K562 (cell line): Measurements from ENCODE around the gene CBX1. TPM values are rescaled to one million over a fixed set of nuclear protein-coding genes. Genes with fewer than 3 reads are reported as not detected.
A peak's percentile ranks its signal among the peaks of the same experiment; 100 is the strongest.
"Not testable (repeated sequence)": the region's sequence is repeated elsewhere in the genome, so short reads cannot be mapped to it uniquely, and the experiment has no call there.

Source experiments
- ATAC-seq: fragments of 200-7000 bp; cut with Tn5 transposase; 3 replicates; pipeline ENCODE4 v1.9.1; 2020; ENCODE audit warnings: moderate library complexity
- BruUV-seq: library from RNA; stranded (reverse); fragments of 400-500 nt; replicated peaks from 2 replicates; lab custom pipeline; 2021; lab: Mats Ljungman, UMichigan
- CTCF ChIA-PET: fragments of 300-600 bp; formaldehyde crosslinking; extraction: SDS; loops from one replicate; lab custom pipeline; 2021; ENCODE audit warnings: low intra/inter-chr PET ratio; lab: Yijun Ruan, JAX
- POLR2A ChIA-PET: fragments of 300-600, 350-650 bp; sonication (Branson Sonifier 250); formaldehyde crosslinking; extraction: SDS; loops from one replicate; lab custom pipeline; 2021; ENCODE audit warnings: antibody characterized with exemption, inconsistent platforms; lab: Yijun Ruan, JAX
- DNase-seq, 4 experiments: peaks; one replicate each; pipeline versions ENCODE4 v3.0.0 to v3.0.0-alpha.2; 2011 to 2018; ENCODE audit warnings: low spot score in 3 of 4, mixed read lengths in 3 of 4; ENCODE audit errors: extremely low read depth in 1 of 4
- FAIRE-seq: peaks from 2 replicates; lab custom pipeline; 2011; peaks lifted over from hg19 to GRCh38; lab: Jason Lieb, UNC
- H2AFZ ChIP-seq: 2 replicates; pipeline ENCODE4 v1.6.0; 2011; ENCODE audit warnings: low read depth, low read length, control low read depth, inconsistent platforms
- H3K27ac ChIP-seq: fragments of 200-600 bp; 3 replicates; pipeline ENCODE4 v1.8.0; 2011; ENCODE audit warnings: low read depth, mild to moderate bottlenecking, control low read depth, inconsistent platforms, low read length, moderate library complexity, mixed read lengths; ENCODE audit errors: extremely low read depth
- H3K27me3 ChIP-seq, 2 experiments: fragments of 300-600 bp in 1 of 2; 2 replicates in 1 of 2; 3 replicates in 1 of 2; pipeline versions ENCODE4 v1.6.0 to v1.8.0; 2011; ENCODE audit warnings: inconsistent platforms in 2 of 2, low read length in 2 of 2, mild to moderate bottlenecking in 1 of 2, mixed read lengths in 1 of 2, moderate library complexity in 1 of 2; ENCODE audit not compliant: control insufficient read depth in 2 of 2, insufficient read depth in 2 of 2
- H3K36me3 ChIP-seq: fragments of 300-600 bp; 3 replicates; pipeline ENCODE4 v1.8.0; 2011; ENCODE audit warnings: mild to moderate bottlenecking, low read length, inconsistent platforms; ENCODE audit not compliant: control insufficient read depth, insufficient read depth
- H3K4me1 ChIP-seq, 2 experiments: fragments of 200-600 bp in 1 of 2; replicated peaks in 1 of 2; 2 replicates in 1 of 2; 3 replicates in 1 of 2; pipeline versions ENCODE4 v1.5.1 to v1.8.0; 2011; ENCODE audit warnings: inconsistent platforms in 2 of 2, low read length in 2 of 2, mild to moderate bottlenecking in 1 of 2, mixed read lengths in 1 of 2, moderate library complexity in 1 of 2; ENCODE audit not compliant: control insufficient read depth in 2 of 2, insufficient read depth in 2 of 2
- H3K4me2 ChIP-seq: 2 replicates; pipeline ENCODE4 v1.6.1; 2011; ENCODE audit warnings: low read length, control low read depth, inconsistent platforms, mixed read lengths; ENCODE audit not compliant: insufficient read depth
- H3K4me3 ChIP-seq: fragments of 200-600 bp; sonication (generic), shearing (Covaris generic); 2 replicates; pipeline ENCODE4 v1.5.1; 2016; ENCODE audit warnings: control low read depth, inconsistent platforms
- H3K79me2 ChIP-seq: fragments of 200-600 bp; 3 replicates; pipeline ENCODE4 v1.8.0; 2011; ENCODE audit warnings: low read length, inconsistent platforms; ENCODE audit not compliant: control insufficient read depth, insufficient read depth
- H3K9ac ChIP-seq, 2 experiments: 2 replicates each; pipeline versions ENCODE4 v1.6.0 to v1.6.1; 2011; ENCODE audit warnings: low read depth in 2 of 2, low read length in 2 of 2, control low read depth in 1 of 2, inconsistent platforms in 1 of 2, mild to moderate bottlenecking in 1 of 2, mixed read lengths in 1 of 2; ENCODE audit not compliant: insufficient read depth in 1 of 2
- H3K9me1 ChIP-seq: one replicate; pipeline ENCODE4 v1.6.0; 2011; ENCODE audit warnings: inconsistent platforms, mild to moderate bottlenecking, low read length, moderate library complexity; ENCODE audit not compliant: control insufficient read depth, insufficient read depth
- H3K9me3 ChIP-seq: replicated peaks from 2 replicates; pipeline ENCODE4 v1.5.1; 2011; ENCODE audit warnings: low read depth, low read length, inconsistent platforms; ENCODE audit not compliant: control insufficient read depth, insufficient read depth
- H4K20me1 ChIP-seq: replicated peaks from 2 replicates; pipeline ENCODE4 v1.6.1; 2011; ENCODE audit warnings: low read length, inconsistent platforms, mixed read lengths; ENCODE audit not compliant: control insufficient read depth, insufficient read depth
- USF1 ChIP-seq: sonication (generic); formaldehyde crosslinking; IDR thresholded peaks from 2 replicates; pipeline ENCODE4 v1.9.0; 2022; ENCODE audit warnings: mild to moderate bottlenecking, missing genetic modification reagents
- WGBS: fragments of 100-300 bp; shearing (Covaris generic); methylation state at CpG from one replicate; pipeline ENCODE4 v1.1.6; 2016; ENCODE audit warnings: low coverage, mixed read lengths; ENCODE audit not compliant: insufficient coverage; ENCODE audit errors: missing lambda C conversion rate; 5-methylcytosine and 5-hydroxymethylcytosine counted together
- in situ Hi-C: fragments of 300-500 bp; cut with MboI; formaldehyde crosslinking; loops from 4 replicates; pipeline ENCODE4 v1.15.0; 2018; ENCODE audit warnings: inconsistent platforms, mixed read lengths
- intact Hi-C: fragments of 100-400 bp; cut with micrococcal nuclease; formaldehyde crosslinking; loops from 2 replicates; pipeline ENCODE4 v1.14.2; 2022
- polyA plus RNA-seq, 8 experiments: library from polyadenylated mRNA; depleted of rRNA in 4 of 8; stranded (reverse) in 5 of 8; unstranded in 3 of 8; fragments of >200 nt; fragmentation: Nextera tagmentation in 2 of 8; fragmentation: Illumina TruSeq in 1 of 8; extraction: Ambion mirVana in 2 of 8; extraction: Trizol in 1 of 8; gene quantifications; 2 replicates each; pipeline versions ENCODE4 v1.2.1 to v1.2.3, GENCODE V29; 2011 to 2014; ENCODE audit warnings: inconsistent platforms in 1 of 8, missing spikeins in 1 of 8
- total RNA-seq, 7 experiments: library from RNA; depleted of rRNA in 6 of 7; stranded (reverse); fragments of >200 nt in 6 of 7; fragmentation: Illumina TruSeq in 2 of 7; extraction: Trizol in 2 of 7; gene quantifications; 2 replicates each; pipeline versions ENCODE4 v1.2.1 to v1.2.3, GENCODE V29; 2011 to 2021; ENCODE audit warnings: low replicate concordance in 1 of 7
- TF ChIP-seq, protein P1 (sequence below), 2 experiments: fragments of 450-650 bp; formaldehyde crosslinking in 1 of 2; IDR thresholded peaks; 2 replicates each; pipeline versions ENCODE4 v1.4.0 to v1.6.1; 2014 to 2020; ENCODE audit warnings: mild to moderate bottlenecking in 2 of 2, borderline replicate concordance in 1 of 2, low read depth in 1 of 2

CBX1 gene
- total and polyA plus RNA-seq, 9 of the 15 experiments (the other 6 are each of a cell fraction or from before 2014, with no cell fraction given), result 10.6 to 95.7 (median 52.7) TPM

DNA sequence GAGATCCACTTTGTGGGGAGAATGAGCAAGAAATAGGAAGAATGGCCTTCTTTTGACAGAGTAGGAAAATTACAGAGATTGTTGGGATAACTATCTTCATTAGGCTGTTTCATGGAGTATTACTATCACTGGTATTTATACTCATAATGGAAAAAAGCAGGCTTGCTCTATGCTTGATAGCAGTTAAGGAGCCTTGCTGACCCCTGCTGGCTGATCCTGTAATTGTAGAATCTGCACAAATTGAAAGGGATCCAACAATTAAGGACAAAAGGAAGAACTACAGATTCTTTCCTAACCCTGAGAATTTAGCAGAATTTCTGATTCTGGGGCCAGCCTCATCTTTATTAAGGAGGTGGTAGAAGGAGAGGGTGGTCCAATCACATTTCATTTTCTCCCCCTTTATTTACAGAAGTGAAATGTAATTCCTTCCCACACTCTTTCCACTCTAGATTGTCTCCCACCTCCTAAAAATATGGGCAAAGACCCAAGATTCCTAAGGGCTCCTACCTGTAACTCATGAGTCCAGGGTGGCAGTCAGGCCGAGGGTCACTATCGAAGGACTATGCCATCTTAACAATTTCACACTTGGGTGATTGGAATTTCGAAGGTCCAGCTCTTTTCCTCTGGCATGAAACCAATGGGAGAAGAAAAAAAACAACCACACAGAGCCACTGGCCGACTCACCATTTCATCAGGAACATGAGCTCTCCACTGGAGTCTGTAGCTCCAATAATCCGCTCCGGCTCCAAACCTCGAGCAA, 26.8 kb downstream of the CBX1 start (continued):
- TF ChIP-seq, protein P1, sequence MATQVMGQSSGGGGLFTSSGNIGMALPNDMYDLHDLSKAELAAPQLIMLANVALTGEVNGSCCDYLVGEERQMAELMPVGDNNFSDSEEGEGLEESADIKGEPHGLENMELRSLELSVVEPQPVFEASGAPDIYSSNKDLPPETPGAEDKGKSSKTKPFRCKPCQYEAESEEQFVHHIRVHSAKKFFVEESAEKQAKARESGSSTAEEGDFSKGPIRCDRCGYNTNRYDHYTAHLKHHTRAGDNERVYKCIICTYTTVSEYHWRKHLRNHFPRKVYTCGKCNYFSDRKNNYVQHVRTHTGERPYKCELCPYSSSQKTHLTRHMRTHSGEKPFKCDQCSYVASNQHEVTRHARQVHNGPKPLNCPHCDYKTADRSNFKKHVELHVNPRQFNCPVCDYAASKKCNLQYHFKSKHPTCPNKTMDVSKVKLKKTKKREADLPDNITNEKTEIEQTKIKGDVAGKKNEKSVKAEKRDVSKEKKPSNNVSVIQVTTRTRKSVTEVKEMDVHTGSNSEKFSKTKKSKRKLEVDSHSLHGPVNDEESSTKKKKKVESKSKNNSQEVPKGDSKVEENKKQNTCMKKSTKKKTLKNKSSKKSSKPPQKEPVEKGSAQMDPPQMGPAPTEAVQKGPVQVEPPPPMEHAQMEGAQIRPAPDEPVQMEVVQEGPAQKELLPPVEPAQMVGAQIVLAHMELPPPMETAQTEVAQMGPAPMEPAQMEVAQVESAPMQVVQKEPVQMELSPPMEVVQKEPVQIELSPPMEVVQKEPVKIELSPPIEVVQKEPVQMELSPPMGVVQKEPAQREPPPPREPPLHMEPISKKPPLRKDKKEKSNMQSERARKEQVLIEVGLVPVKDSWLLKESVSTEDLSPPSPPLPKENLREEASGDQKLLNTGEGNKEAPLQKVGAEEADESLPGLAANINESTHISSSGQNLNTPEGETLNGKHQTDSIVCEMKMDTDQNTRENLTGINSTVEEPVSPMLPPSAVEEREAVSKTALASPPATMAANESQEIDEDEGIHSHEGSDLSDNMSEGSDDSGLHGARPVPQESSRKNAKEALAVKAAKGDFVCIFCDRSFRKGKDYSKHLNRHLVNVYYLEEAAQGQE (IDR thresholded peaks at IDR 0.05; ENCODE audit: borderline replicate concordance), result peak; percentile 91
- TF ChIP-seq, protein P1 (CRISPR knock-in tag; IDR thresholded peaks at IDR 0.05; ENCODE audit: low read depth), result no peak
- no peak for TF ChIP-seq USF1 (CRISPR knock-in tag)

- BruUV-seq, in situ Hi-C loops: not testable (repeated sequence)
- CTCF ChIA-PET, result interaction anchor here (0.5 to 3.4 kb wide), 4 partner anchors 48 to 228 kb away, joined by 3 to 54 read pairs (median 5); no protein-coding TSS in a partner anchor
These were observed 27.6 kb downstream of the CBX1 start for GRCh38 chr17:48073566-48074094.

More at GRCh38 chr17:48073566-48074094, 27.6 kb downstream of the CBX1 start:
- not testable (repeated sequence) for H3K9ac ChIP-seq, H3K4me1 ChIP-seq, H4K20me1 ChIP-seq, H3K9me1 ChIP-seq, FAIRE-seq, H3K79me2 ChIP-seq, H3K4me2 ChIP-seq, H3K9me3 ChIP-seq, ATAC-seq, H3K4me3 ChIP-seq, H3K27me3 ChIP-seq, H2AFZ ChIP-seq, H3K27ac ChIP-seq, DNase-seq
- intact Hi-C loops, result loop anchor here (1.0 kb wide), 1 partner anchor 47 kb away; no protein-coding TSS in a partner anchor
- POLR2A ChIA-PET, result interaction anchor here (0.8 to 1.6 kb wide), 2 partner anchors 15 to 34 kb away, joined by 3 to 7 read pairs; partner anchors contain the start of gene SNX11
- H3K36me3 ChIP-seq, result peaks cover 67% of the 10 kb centered on the region
- WGBS, result 85% methylated on average over 3 of the region's 5 CpGs
